NOMO-1 treated with dmso at 0.1 percent for 144 hours (cell line): ENCODE measurements around the gene LY9.
A peak's percentile ranks its signal among the peaks of the same experiment; 100 is the strongest.
"Not testable (repeated sequence)": the region's sequence is repeated elsewhere in the genome, so short reads cannot be mapped to it uniquely, and the experiment has no call there.

ENCODE experiments used
- DNase-seq: peaks from one replicate; lab custom pipeline; 2025; ENCODE audit not compliant: unreplicated experiment; lab: John Stamatoyannopoulos, UW

LY9 gene

GRCh38 chr1:160862203-160863060 is 66.5 kb downstream of the LY9 start, which contains the start of gene CD244:
CD244 (minus strand) TSS chr1:160862887; CDS start chr1:160862677, 210 bp downstream.
- peak; percentile 87 for DNase-seq

GRCh38 chr1:160863061-160863773 is 67.2 kb downstream of the LY9 start:
- DNase-seq: peak; percentile 74

- DNase-seq: peak; percentile 74
Observed at GRCh38 chr1:160863774-160864131, 67.8 kb downstream of the LY9 start.

- no peak for DNase-seq
Observed at GRCh38 chr1:160864173-160864572, 68.2 kb downstream of the LY9 start.

- DNase-seq: no peak
Observed at GRCh38 chr1:160865337-160865736, 69.4 kb downstream of the LY9 start.

GRCh38 chr1:160866001-160866694 is 70.2 kb downstream of the LY9 start:
- no peak for DNase-seq

- no peak for DNase-seq
Observed at GRCh38 chr1:160866695-160867260, 70.8 kb downstream of the LY9 start.

- not testable (repeated sequence) for DNase-seq
Observed at GRCh38 chr1:160867651-160868050, 71.7 kb downstream of the LY9 start.

GRCh38 chr1:160868141-160868540 is 72.2 kb downstream of the LY9 start:
- DNase-seq: peak; percentile 79

- no peak for DNase-seq
Observed at GRCh38 chr1:160874935-160875334, 79.0 kb downstream of the LY9 start.

GRCh38 chr1:160875591-160875990 is 79.6 kb downstream of the LY9 start:
- peak; percentile 26 for DNase-seq

- no peak for DNase-seq
Observed at GRCh38 chr1:160876311-160876710, 80.3 kb downstream of the LY9 start.

GRCh38 chr1:160877221-160877620 is 81.2 kb downstream of the LY9 start:
- DNase-seq: no peak
